Activated T-helper 2 cell treated with anti-CD3 and anti-CD28 coated beads, Interferon-gamma antibody, Interleukin-2, Interleukin-4, amounts not matched to agents 10 μg/mL and 5 μg/mL and 100 μg/mL, durations not matched to agents 14 hours and 24 hours and 36 hours (primary cell): ENCODE data around the gene TDP2. TPM values are rescaled to one million over a fixed set of nuclear protein-coding genes. Genes with fewer than 3 reads are reported as not detected.
"Not testable (repeated sequence)": the region's sequence is repeated elsewhere in the genome, so short reads cannot be mapped to it uniquely, and the experiment has no call there.

Source experiments
- DNase-seq: peaks from one replicate; pipeline ENCODE4 v3.0.0; 2021; ENCODE audit warnings: low spot score
- H3K27ac Mint-ChIP-seq: one replicate; pipeline ENCODE4 v1.8.0; 2021; ENCODE audit warnings: mixed read lengths
- H3K27me3 Mint-ChIP-seq: one replicate; pipeline ENCODE4 v1.8.0; 2021; ENCODE audit warnings: low read depth, mixed read lengths
- H3K36me3 Mint-ChIP-seq: one replicate; pipeline ENCODE4 v1.8.0; 2021; ENCODE audit warnings: low read depth, mixed read lengths
- H3K4me1 Mint-ChIP-seq: one replicate; pipeline ENCODE4 v1.8.0; 2021; ENCODE audit warnings: low read depth, mixed read lengths
- H3K4me3 Mint-ChIP-seq: one replicate; pipeline ENCODE4 v1.8.0; 2021; ENCODE audit warnings: low read depth, mild to moderate bottlenecking, moderate library complexity, mixed read lengths
- H3K9me3 Mint-ChIP-seq: one replicate; pipeline ENCODE4 v1.8.0; 2021; ENCODE audit warnings: mixed read lengths
- intact Hi-C: fragments of 100-400 bp; cut with micrococcal nuclease; formaldehyde crosslinking; loops from one replicate; pipeline ENCODE4 v1.15.1; 2023
- total RNA-seq: library from RNA; stranded (reverse); gene quantifications from 2 replicates; pipeline ENCODE4 v1.2.3, GENCODE V29; 2022

Gene TDP2
- total RNA-seq, 1 donor from 2014 or later: 45.6 TPM

GRCh38 chr6:24658573-24659560 is 7.8 kb downstream of the TDP2 start:
- H3K4me1 Mint-ChIP-seq: peaks cover 20% of the 10 kb centered on the region
- H3K27ac Mint-ChIP-seq: no peak overlapping the region
- no peak for DNase-seq
- H3K9me3 Mint-ChIP-seq: no peaks in the 10 kb centered on the region
- intact Hi-C loops: no loop called here
- H3K27me3 Mint-ChIP-seq: no peaks in the 10 kb centered on the region
- peaks cover 64% of the 10 kb centered on the region for H3K36me3 Mint-ChIP-seq
- H3K4me3 Mint-ChIP-seq: no peak overlapping the region

DNA sequence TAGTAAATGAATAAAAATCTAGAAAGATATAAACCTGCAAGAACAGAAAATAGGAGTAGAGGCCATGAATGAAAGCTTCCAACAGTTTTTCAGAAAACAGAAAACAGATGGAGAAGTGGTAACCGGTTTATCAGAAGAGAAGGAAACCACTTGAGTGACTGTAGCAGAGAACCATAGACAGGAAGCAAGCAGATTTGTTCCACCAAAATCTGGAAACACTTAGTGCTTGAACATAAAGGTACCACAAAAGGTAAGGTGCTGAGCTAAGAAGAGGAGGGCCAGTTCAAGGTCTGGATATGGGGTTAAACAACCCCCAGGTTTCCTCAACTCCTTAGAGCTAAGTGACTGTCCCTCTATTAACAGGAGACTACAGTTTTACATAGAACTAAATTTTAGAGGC is 11.5 kb downstream of the TDP2 start:
- Mint-ChIP-seq H3K9me3 (no peaks in the 10 kb centered on the region), H3K4me1 (peaks cover 17% of the 10 kb centered on the region), H3K36me3 (peaks cover 63% of the 10 kb centered on the region), H3K27me3 (no peaks in the 10 kb centered on the region), H3K4me3 (no peak overlapping the region), H3K27ac (peak overlapping the region; percentile 29)
- intact Hi-C loops: no loop called here
- DNase-seq: no peak

DNA sequence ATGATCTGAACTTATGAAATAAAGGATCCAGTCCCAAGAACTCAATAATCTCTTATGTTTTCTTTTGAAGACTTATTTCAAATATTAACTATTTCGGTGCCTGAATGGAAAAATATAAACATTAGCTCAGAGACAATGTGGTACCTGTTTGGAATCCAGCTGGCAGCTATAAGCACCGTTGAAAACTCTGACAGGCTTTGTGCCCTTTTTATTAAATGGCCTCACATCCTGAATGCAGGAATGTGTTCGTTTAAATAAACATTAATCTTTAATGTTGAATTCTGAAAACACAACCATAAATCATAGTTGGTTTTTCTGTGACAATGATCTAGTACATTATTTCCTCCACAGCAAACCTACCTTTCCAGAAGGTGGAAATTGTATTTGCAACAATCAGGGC is 16.3 kb downstream of the TDP2 start:
- Mint-ChIP-seq H3K4me3 (no peak overlapping the region), H3K4me1 (peaks cover 19% of the 10 kb centered on the region), H3K27me3 (peaks cover 4% of the 10 kb centered on the region), H3K36me3 (peaks cover 34% of the 10 kb centered on the region), H3K9me3 (no peaks in the 10 kb centered on the region), H3K27ac (no peak overlapping the region)
- DNase-seq: no peak
- intact Hi-C loops: no loop called here

DNA sequence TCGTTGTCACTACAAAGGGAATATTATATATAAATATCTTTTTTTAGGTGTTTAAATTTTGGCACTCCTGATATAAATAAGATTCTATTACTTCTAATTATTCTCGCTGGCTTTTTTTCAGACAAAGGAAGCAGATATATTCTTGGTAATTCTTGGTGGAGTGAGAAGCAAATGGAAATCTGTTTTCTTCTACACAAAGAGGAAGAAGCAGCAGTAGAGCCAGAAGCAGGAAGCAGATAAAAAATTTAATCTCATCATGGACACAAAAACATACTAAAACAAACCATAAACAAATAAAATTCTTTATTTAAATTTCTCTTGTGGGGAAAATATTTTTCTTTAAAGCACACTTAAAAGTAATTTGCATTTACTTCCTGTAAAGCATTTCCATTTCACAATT is 17.0 kb downstream of the TDP2 start:
- peaks cover 11% of the 10 kb centered on the region for H3K27me3 Mint-ChIP-seq
- no peaks in the 10 kb centered on the region for H3K9me3 Mint-ChIP-seq
- intact Hi-C loops: no loop called here
- peaks cover 34% of the 10 kb centered on the region for H3K36me3 Mint-ChIP-seq
- H3K4me3 Mint-ChIP-seq: no peak overlapping the region
- H3K4me1 Mint-ChIP-seq: peaks cover 22% of the 10 kb centered on the region
- no peak for DNase-seq
- no peak overlapping the region for H3K27ac Mint-ChIP-seq

DNA sequence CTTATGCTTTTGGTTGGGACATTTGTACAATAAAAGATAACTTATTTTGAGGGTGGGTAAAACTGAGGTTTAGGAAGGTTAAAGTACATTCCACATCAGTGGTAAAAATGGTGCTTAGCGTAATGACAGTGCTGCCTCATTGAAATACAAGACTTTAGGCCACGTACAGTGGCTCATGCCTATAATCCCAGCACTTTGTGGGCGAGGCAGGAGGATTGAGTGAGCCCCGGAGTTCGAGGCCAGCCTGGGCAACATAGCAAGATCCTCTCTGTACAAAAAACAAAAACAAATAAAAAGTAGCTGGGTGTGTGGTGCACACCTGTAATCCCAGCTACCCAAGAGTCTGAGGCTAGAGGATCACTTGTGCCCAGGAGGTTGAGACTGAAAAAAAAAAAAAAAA is 18.4 kb downstream of the TDP2 start:
- peaks cover 22% of the 10 kb centered on the region for H3K27me3 Mint-ChIP-seq
- no peak overlapping the region for H3K27ac Mint-ChIP-seq
- H3K36me3 Mint-ChIP-seq: peaks cover 27% of the 10 kb centered on the region
- intact Hi-C loops: no loop called here
- H3K4me1 Mint-ChIP-seq: peaks cover 18% of the 10 kb centered on the region
- DNase-seq: no peak
- no peak overlapping the region for H3K4me3 Mint-ChIP-seq
- no peaks in the 10 kb centered on the region for H3K9me3 Mint-ChIP-seq

DNA sequence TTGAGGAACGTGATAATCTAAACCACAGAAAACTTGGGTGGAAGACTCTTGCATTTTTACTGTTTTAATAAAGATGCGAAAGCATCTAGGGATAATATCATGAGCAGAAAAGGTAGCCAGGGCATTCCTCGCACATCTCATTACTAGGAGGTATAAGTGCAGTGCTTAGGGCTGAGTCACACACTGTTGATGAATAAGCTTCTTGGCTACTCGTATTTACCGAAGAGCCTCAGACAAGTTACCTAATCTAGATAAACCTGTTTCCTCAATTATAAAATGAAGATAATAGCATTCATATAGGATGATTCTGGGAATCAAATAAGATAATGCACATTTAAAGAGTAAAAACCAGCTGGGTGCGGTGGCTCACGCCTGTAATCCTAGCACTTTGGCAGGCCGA is 19.9 kb downstream of the TDP2 start:
- Mint-ChIP-seq H3K4me1 (peaks cover 17% of the 10 kb centered on the region), H3K9me3 (no peaks in the 10 kb centered on the region), H3K27me3 (peaks cover 23% of the 10 kb centered on the region), H3K27ac (no peak overlapping the region), H3K36me3 (peaks cover 12% of the 10 kb centered on the region), H3K4me3 (peak overlapping the region; percentile 86)
- intact Hi-C loops: loop anchor here (2.0 kb wide), 1 partner anchor 20 kb away; the partner anchor contains the start of genes ACOT13 and TDP2
- DNase-seq: no peak

DNA sequence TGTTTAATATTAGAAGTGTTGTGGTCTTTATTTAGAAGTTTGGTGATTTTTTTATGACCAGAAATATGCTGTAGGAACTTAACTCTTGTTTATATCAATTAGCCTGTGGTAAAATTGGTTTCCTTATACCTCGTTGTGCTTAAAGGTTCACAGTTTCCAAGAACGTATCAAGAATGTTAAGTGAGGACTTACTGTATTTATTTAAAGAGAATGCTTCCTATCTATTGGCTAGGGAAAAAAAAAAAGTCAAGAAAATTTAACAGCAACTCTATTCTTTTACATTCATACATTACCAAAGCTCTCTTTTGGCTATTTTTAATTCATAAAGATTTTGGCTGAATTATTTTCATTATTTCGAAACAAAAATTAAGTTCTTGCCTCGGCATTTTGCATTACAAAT is 22.3 kb downstream of the TDP2 start:
- peaks cover 17% of the 10 kb centered on the region for H3K4me1 Mint-ChIP-seq
- H3K4me3 Mint-ChIP-seq: no peak overlapping the region
- peaks cover 38% of the 10 kb centered on the region for H3K27me3 Mint-ChIP-seq
- H3K27ac Mint-ChIP-seq: no peak overlapping the region
- H3K36me3 Mint-ChIP-seq: peaks cover 2% of the 10 kb centered on the region
- intact Hi-C loops: no loop called here
- no peaks in the 10 kb centered on the region for H3K9me3 Mint-ChIP-seq
- DNase-seq: no peak

DNA sequence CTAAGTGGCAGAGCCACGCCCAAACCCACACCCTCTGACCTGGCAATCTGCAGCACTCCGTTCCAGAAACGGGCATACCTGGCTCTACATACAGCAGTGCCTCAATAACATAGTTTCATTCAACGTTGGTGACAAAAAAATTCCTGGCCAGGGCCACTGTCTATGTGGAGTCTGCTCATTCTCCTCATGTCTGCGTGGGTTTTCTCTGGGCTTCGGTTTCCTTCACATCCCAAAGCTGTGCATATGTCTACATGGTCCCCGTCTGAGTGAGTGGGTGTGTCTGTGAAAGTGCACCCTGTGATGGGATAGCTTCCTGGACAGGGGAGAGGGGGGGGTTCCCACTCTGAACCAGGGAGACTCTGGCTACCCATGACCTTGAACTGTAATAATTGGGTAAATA is 22.8 kb downstream of the TDP2 start:
- intact Hi-C loops: no loop called here
- Mint-ChIP-seq H3K27me3 (peaks cover 40% of the 10 kb centered on the region), H3K27ac (no peak overlapping the region), H3K9me3 (peaks cover 3% of the 10 kb centered on the region), H3K36me3 (peaks cover 2% of the 10 kb centered on the region), H3K4me1 (peaks cover 17% of the 10 kb centered on the region), H3K4me3 (no peak overlapping the region)
- DNase-seq: no peak

DNA sequence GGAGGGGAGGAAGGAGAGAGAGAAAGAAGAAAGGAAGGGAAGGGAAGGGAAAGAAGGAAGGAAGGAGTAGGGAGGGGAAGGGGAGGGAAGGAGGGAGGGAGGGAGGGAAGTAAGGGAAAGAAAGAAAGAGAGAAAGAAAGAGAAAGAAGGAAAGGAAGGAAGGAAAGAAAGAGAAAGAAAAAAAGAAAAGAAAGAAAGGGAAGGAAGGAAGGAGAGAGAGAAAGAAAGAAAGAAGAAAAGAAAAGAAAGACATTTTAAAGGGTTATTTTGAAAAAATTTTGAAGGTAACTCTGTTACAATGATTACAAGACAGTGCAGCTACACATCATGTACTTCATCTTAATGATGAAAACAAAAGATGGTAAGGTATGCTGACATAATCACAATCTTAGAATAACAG is 24.6 kb downstream of the TDP2 start:
- peaks cover 4% of the 10 kb centered on the region for H3K9me3 Mint-ChIP-seq
- no peak overlapping the region for H3K27ac Mint-ChIP-seq
- intact Hi-C loops: no loop called here
- no peaks in the 10 kb centered on the region for H3K36me3 Mint-ChIP-seq
- H3K4me1 Mint-ChIP-seq: peaks cover 17% of the 10 kb centered on the region
- peaks cover 43% of the 10 kb centered on the region for H3K27me3 Mint-ChIP-seq
- no peak overlapping the region for H3K4me3 Mint-ChIP-seq
- no peak for DNase-seq

- intact Hi-C loops, H3K9me3 Mint-ChIP-seq, H3K27ac Mint-ChIP-seq, DNase-seq, H3K36me3 Mint-ChIP-seq, H3K4me3 Mint-ChIP-seq, H3K4me1 Mint-ChIP-seq: not testable (repeated sequence)
- peaks cover 49% of the 10 kb centered on the region for H3K27me3 Mint-ChIP-seq
Observed at GRCh38 chr6:24640631-24641030, 26.1 kb downstream of the TDP2 start.

DNA sequence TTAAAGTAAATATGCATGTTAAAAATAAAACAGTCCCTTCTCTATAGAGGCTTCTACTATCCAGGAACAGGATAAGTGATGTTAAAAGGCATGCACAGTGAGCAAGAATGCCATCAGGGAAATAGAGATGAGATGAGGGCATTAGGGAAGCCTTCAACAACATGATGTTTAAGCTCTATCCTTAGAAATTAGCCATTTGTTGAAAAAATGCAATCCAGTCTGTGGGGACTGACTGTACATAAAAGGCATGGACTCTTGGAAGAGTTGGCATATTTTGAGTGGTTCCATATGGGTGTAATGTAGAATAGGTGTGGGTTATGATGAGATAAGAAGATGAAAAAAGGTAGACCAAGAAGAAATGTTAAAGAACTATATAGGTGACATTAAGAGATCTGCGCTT is 26.5 kb downstream of the TDP2 start:
- no peak for DNase-seq
- H3K4me1 Mint-ChIP-seq: peaks cover 4% of the 10 kb centered on the region
- H3K27me3 Mint-ChIP-seq: peaks cover 48% of the 10 kb centered on the region
- H3K27ac Mint-ChIP-seq: no peak overlapping the region
- H3K9me3 Mint-ChIP-seq: peaks cover 4% of the 10 kb centered on the region
- no peaks in the 10 kb centered on the region for H3K36me3 Mint-ChIP-seq
- intact Hi-C loops: no loop called here
- no peak overlapping the region for H3K4me3 Mint-ChIP-seq

GRCh38 chr6:24636681-24637080 is 30.0 kb downstream of the TDP2 start:
- H3K27me3 Mint-ChIP-seq: peaks cover 52% of the 10 kb centered on the region
- H3K4me3 Mint-ChIP-seq: no peak overlapping the region
- intact Hi-C loops: no loop called here
- no peak for DNase-seq
- no peaks in the 10 kb centered on the region for H3K4me1 Mint-ChIP-seq
- no peak overlapping the region for H3K27ac Mint-ChIP-seq
- no peaks in the 10 kb centered on the region for H3K36me3 Mint-ChIP-seq
- H3K9me3 Mint-ChIP-seq: peaks cover 4% of the 10 kb centered on the region

DNA sequence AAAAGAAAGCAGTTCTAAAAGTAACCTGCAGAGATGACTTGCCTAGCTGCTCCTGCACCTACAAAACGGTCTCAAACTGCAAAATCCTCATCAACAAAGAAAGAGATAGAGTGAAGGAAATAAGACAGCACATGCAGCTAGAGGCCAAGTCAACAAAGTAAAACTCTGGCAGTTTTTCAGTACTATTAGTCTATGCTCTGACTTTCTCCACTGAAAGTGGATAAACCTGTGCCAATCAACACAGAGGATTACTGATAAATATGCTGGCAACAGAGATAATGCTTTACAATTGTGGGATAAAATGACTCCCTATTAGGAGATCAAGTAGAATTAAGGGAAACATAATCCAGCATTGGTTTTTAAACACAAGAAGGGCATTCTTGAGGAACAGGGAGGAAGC is 34.1 kb downstream of the TDP2 start:
- no peak for DNase-seq
- H3K27ac Mint-ChIP-seq: no peak overlapping the region
- no peaks in the 10 kb centered on the region for H3K9me3 Mint-ChIP-seq
- H3K4me3 Mint-ChIP-seq: no peak overlapping the region
- peaks cover 39% of the 10 kb centered on the region for H3K27me3 Mint-ChIP-seq
- no peaks in the 10 kb centered on the region for H3K4me1 Mint-ChIP-seq
- H3K36me3 Mint-ChIP-seq: no peaks in the 10 kb centered on the region
- intact Hi-C loops: no loop called here
